Ovary (tissue), 9 donors: Measurements from ENCODE around the gene TNFSF11. TPM values are rescaled to one million over a fixed set of nuclear protein-coding genes. Genes with fewer than 3 reads are reported as not detected.

Experiments used
- DNase-seq, 5 donors: peaks; one replicate each; pipeline ENCODE4 v3.0.0-alpha.2; 2019 to 2020
- H3K27ac ChIP-seq, 2 donors: fragments of 200-600 bp; one replicate each; pipeline versions ENCODE4 v1.5.1 to v1.8.0; 2019 to 2022
- H3K27me3 ChIP-seq: fragments of 200-600 bp; one replicate; pipeline ENCODE4 v1.8.0; 2022
- H3K36me3 ChIP-seq: fragments of 200-600 bp; sonication (generic); one replicate; pipeline ENCODE4 v1.5.1; 2019
- H3K4me1 ChIP-seq: one replicate; pipeline ENCODE4 v1.8.1; 2013; ENCODE audit warnings: mild to moderate bottlenecking, moderate library complexity; ENCODE audit not compliant: insufficient read depth
- H3K4me3 ChIP-seq: fragments of 200-600 bp; sonication (generic); one replicate; pipeline ENCODE4 v1.5.1; 2017
- H3K9me3 ChIP-seq, 2 donors: fragments of 200-600 bp in 1 of 2; sonication (generic) in 1 of 2; one replicate each; pipeline versions ENCODE4 v1.5.1 to v1.8.1; 2013 to 2019; ENCODE audit warnings: mild to moderate bottlenecking in 1 of 2, moderate library complexity in 1 of 2
- EP300 ChIP-seq: sonication (generic); formaldehyde crosslinking; IDR thresholded peaks from one replicate; pipeline ENCODE4 v1.6.1; 2017; ENCODE audit warnings: antibody characterized with exemption
- POLR2A ChIP-seq: fragments of 450-650 bp; IDR thresholded peaks from one replicate; pipeline ENCODE4 v1.6.1; 2017; ENCODE audit warnings: antibody characterized with exemption, mild to moderate bottlenecking, moderate library complexity
- WGBS, 3 donors: extraction: QIAGEN DNeasy Blood & Tissue Kit in 1 of 3; methylation state at CpG; one replicate each; pipeline versions ENCODE4 v1.1.5 to v1.1.7; 2013 to 2017; 5-methylcytosine and 5-hydroxymethylcytosine counted together
- intact Hi-C, 4 donors: fragments of 100-400 bp; cut with DNase I; formaldehyde crosslinking; loops; one replicate each; pipeline versions ENCODE4 v1.11.0 to v1.15.1; 2022 to 2023
- polyA plus RNA-seq, 2 donors: library from polyadenylated mRNA; stranded (reverse); fragments of 200-250 nt in 1 of 2; fragments of 350-450 nt in 1 of 2; fragmentation: Illumina TruSeq in 1 of 2; extraction: RNeasy Lipid Tissue Mini Kit (QIAGEN cat#74804) in 1 of 2; gene quantifications; one replicate each; pipeline ENCODE4 v1.2.3, GENCODE V29; 2013 to 2014
- total RNA-seq, 7 donors: library from RNA; depleted of rRNA in 2 of 7; stranded (reverse); fragments of >200 nt in 2 of 7; fragmentation: NEBNext Ultra II Directional in 3 of 7; extraction: Animal tissue kit (Norgen Biotek cat#: 25700) in 3 of 7; gene quantifications; one replicate each; pipeline versions ENCODE4 v1.1.0 to v1.2.4, GENCODE V29; 2016 to 2023
- TF ChIP-seq, protein P1 (sequence below), 3 donors: fragments of 450-650 bp in 2 of 3; fragments of 200-600 bp in 1 of 3; IDR thresholded peaks; one replicate each; pipeline versions ENCODE4 v1.5.1 to v1.8.0; 2016 to 2022; ENCODE audit warnings: antibody characterized with exemption in 3 of 3, mild to moderate bottlenecking in 1 of 3
- donor health status: DM: no; HTN: no; CAD: no; lungs with moderate emphysema.
- donor health status: DM: no; HTN: no; CAD: no.
- donor health status: Bipolar disorder and iron deficiency.
- donor health status: DM: yes; HTN: yes; CAD: no.
- donor health status: DM: no; HTN: no; CAD: no.
- donor health status: DM: yes; HTN: yes; CAD: no.

The TNFSF11 gene
- total and polyA plus RNA-seq, 9 donors = 0.13 TPM; not detected in 8

DNA sequence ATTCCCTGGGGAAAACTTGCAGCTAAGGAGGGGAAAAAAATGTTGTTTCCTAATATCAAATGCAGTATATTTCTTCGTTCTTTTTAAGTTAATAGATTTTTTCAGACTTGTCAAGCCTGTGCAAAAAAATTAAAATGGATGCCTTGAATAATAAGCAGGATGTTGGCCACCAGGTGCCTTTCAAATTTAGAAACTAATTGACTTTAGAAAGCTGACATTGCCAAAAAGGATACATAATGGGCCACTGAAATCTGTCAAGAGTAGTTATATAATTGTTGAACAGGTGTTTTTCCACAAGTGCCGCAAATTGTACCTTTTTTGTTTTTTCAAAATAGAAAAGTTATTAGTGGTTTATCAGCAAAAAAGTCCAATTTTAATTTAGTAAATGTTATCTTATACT lies 33.6 kb downstream of the TNFSF11 start:
- Histone ChIP-seq H3K9me3 (no peaks in the 10 kb centered on the region), H3K4me1 (peaks cover 3% of the 10 kb centered on the region), H3K36me3 (no peaks in the 10 kb centered on the region), H3K4me3 (no peak overlapping the region), H3K27me3 (no peaks in the 10 kb centered on the region), H3K27ac (no peak overlapping the region)
- 82 to 86% (median 84%) methylated on average over 2 of the region's 2 CpGs for WGBS, 3 donors
- no peak for DNase-seq
- TF ChIP-seq POLR2A = no peak
- no peak for TF ChIP-seq EP300
- TF ChIP-seq, protein P1, sequence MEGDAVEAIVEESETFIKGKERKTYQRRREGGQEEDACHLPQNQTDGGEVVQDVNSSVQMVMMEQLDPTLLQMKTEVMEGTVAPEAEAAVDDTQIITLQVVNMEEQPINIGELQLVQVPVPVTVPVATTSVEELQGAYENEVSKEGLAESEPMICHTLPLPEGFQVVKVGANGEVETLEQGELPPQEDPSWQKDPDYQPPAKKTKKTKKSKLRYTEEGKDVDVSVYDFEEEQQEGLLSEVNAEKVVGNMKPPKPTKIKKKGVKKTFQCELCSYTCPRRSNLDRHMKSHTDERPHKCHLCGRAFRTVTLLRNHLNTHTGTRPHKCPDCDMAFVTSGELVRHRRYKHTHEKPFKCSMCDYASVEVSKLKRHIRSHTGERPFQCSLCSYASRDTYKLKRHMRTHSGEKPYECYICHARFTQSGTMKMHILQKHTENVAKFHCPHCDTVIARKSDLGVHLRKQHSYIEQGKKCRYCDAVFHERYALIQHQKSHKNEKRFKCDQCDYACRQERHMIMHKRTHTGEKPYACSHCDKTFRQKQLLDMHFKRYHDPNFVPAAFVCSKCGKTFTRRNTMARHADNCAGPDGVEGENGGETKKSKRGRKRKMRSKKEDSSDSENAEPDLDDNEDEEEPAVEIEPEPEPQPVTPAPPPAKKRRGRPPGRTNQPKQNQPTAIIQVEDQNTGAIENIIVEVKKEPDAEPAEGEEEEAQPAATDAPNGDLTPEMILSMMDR (IDR thresholded peaks at IDR 0.05) = no peak
- intact Hi-C loops = no loop called here

DNA sequence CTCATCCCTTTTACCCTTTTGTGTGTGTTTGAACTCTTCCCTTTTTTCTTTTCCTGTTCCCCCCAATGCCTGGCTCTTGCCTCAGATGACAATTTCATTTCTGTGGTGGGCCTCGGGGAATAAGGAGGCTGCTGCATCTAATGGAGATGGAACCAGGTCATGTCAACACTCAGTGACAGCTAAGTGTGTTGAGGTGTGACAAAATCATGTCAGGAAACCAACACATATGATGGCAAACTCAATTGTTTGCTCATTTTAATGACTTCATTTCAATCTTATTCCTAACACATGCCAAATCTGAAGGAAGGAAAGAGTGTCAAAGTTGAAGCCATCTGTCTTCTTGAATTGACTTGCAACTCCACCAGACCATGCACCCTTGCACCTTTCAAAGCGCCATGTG lies 36.7 kb downstream of the TNFSF11 start:
- H3K27me3 ChIP-seq = no peaks in the 10 kb centered on the region
- no peak overlapping the region for H3K27ac ChIP-seq
- no peaks in the 10 kb centered on the region for H3K9me3 ChIP-seq
- 89 to 98% (median 94%) methylated on average over 2 of the region's 2 CpGs for WGBS, 3 donors
- H3K4me1 ChIP-seq = no peaks in the 10 kb centered on the region
- intact Hi-C loops = no loop called here
- H3K4me3 ChIP-seq = no peak overlapping the region
- no peaks in the 10 kb centered on the region for H3K36me3 ChIP-seq
- no peak for DNase-seq
- TF ChIP-seq POLR2A (no peak), EP300 (no peak)
- TF ChIP-seq, protein P1 (IDR thresholded peaks at IDR 0.05) = no peak

DNA sequence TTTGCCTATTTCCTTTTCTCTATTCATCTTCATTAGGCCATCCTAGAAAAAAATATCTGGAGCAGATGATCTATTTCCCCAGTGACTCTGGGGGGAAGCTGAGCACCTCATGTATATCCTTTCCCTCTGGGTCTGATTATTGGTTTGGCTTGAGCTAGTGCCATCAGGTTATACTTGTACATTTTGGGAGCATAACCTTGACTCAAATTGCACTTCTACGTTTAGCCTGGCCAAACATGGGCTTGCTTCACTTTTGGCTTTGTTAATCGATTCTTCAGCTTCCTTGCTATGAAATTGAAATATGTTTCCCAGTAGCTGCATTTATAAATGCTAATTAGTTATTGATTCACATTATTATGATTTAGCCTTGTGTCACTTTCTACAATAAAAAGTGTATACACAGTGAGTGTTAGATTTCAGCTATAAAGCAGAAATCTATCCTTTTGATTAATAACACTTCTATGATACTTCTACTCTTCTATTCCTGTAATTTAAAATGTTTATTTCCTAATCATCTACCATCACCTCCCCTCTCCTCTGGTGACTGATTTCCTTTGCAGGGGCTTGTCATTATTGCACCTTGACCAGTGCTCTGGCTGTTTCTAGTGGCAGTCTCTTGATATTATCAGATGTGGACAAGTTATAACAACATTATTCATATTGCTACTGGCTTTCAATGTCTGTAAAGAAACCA lies 37.3 kb downstream of the TNFSF11 start:
- WGBS, 3 donors = 67 to 80% (median 74%) methylated on average over 2 of the region's 2 CpGs
- DNase-seq = no peak

DNA sequence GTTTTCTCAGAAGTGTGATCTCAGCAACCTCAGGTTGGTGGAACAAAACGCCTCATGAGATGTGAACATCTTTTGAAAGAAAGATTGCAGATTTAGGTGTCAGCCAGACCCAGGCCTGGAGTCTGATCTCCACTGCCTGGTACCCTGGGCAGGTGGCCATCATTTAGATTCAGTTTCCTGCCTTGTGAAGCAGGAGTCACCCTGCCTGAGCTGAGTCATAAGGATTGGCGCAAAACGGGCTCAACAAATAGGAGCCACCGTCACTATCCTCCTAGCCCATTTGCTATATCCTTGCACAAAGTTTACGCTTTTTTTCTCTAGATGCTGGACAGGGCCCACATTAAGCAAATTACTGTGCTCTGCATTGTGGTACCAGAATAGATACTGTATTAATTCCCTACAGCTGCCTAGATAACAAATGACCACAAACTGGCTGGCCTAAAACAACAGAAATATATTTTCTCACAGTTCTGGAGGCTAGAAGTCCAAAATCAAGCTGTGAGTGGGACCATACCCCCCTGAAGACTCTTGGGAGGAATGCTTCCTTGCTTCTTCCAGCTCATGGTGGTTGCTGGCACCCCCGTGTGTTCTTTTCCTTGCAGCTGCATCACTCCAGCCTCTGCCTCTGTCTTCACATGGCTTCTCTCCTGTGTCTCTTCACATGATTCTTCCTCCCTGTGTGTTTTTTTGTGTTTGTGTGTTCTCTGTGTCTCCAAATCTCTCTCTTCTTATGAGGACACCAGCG lies 38.2 kb downstream of the TNFSF11 start:
- no peak for DNase-seq

More for the DNA sequence above, 37.3 kb downstream of the TNFSF11 start:
- no peaks in the 10 kb centered on the region for H3K9me3 ChIP-seq
- H3K4me3 ChIP-seq = no peak overlapping the region
- intact Hi-C loops = no loop called here
- TF ChIP-seq, protein P1 (IDR thresholded peaks at IDR 0.05) = no peak
- TF ChIP-seq POLR2A (no peak), EP300 (no peak)
- H3K36me3 ChIP-seq = no peaks in the 10 kb centered on the region
- H3K27me3 ChIP-seq = no peaks in the 10 kb centered on the region
- H3K4me1 ChIP-seq = no peaks in the 10 kb centered on the region
- no peak overlapping the region for H3K27ac ChIP-seq

More for the DNA sequence above, 38.2 kb downstream of the TNFSF11 start:
- Histone ChIP-seq H3K27ac (no peak overlapping the region), H3K36me3 (no peaks in the 10 kb centered on the region), H3K4me3 (no peak overlapping the region), H3K9me3 (no peaks in the 10 kb centered on the region), H3K27me3 (no peaks in the 10 kb centered on the region), H3K4me1 (no peaks in the 10 kb centered on the region)
- intact Hi-C loops = no loop called here
- WGBS, 3 donors = 62 to 70% (median 67%) methylated on average over 7 of the region's 7 CpGs
- TF ChIP-seq POLR2A (no peak), EP300 (no peak)
- TF ChIP-seq, protein P1 (IDR thresholded peaks at IDR 0.05) = no peak
